ENCODE results near the gene C10orf105. TPM values are rescaled to one million over a fixed set of nuclear protein-coding genes. Genes with fewer than 3 reads are reported as not detected.

C10orf105 gene
- total RNA-seq, 1 experiment from 2014 or later, result not detected

DNA sequence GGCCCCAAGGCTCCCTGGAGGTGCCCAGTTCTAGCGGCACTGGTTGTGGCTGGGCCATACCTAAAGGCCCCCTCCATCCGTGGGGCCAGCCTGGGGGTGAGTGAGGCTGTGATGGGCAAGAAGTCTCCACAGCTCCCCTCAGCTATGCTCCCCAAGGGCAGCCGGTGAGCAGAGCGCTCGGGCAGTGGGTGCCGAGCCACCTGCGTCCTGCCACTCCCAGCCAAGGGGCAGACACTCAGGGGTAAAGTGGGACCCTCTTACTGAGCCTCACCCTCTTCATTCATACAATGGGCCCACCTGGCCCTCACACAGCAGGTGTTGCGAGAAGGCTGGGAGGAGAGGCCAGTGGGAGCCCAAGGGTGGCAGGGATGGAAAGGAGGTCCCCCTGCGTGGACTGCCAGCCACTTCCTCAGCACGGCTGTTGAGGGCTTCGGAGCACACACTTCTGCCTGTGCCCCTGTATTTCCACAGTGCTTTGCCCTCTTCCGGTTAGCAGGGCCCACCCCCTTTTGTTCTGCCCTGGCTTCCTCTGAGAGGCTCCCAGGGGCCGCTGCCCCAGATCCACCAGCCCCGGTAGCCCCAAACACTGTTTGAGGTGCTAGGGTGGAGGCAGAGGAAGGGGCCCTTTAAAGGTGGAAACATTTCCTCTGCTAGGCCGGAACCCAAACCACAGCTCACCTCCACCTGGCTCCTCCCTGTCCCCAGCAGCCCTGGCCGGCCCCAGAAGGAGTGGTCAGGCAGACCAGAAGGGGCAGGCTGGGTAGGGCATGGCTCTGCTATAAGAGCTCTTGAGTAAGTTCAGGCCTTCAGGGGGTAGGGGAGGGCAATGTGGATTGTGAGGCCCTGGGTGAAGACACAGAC is 16.4 kb upstream of the C10orf105 start:
- Histone ChIP-seq H3K9ac (ENCODE audit: low read length) (no peak overlapping the region), H3K4me1 (ENCODE audit: insufficient read depth, low read length) (no peaks in the 10 kb centered on the region), H3K9me2 (replicated peaks; ENCODE audit: low read length) (no peaks in the 10 kb centered on the region), H3K4me3 (ENCODE audit: low read length) (no peak overlapping the region), H3K79me2 (ENCODE audit: low read length) (no peaks in the 10 kb centered on the region), H3K27ac (ENCODE audit: low read length) (no peak overlapping the region), H3F3A (ENCODE audit: low read length, unreplicated experiment) (no peaks in the 10 kb centered on the region), H3K27me3 (ENCODE audit: low read length) (no peaks in the 10 kb centered on the region), H2AFZ (ENCODE audit: low read length) (no peak overlapping the region), H4K20me1 (ENCODE audit: low read length) (no peaks in the 10 kb centered on the region), H3K36me3 (ENCODE audit: low read depth, low read length) (no peaks in the 10 kb centered on the region), H3K4me2 (ENCODE audit: low read length) (no peak overlapping the region), H3K9me3 (ENCODE audit: low read length) (no peaks in the 10 kb centered on the region)
- TF ChIP-seq, protein P1, sequence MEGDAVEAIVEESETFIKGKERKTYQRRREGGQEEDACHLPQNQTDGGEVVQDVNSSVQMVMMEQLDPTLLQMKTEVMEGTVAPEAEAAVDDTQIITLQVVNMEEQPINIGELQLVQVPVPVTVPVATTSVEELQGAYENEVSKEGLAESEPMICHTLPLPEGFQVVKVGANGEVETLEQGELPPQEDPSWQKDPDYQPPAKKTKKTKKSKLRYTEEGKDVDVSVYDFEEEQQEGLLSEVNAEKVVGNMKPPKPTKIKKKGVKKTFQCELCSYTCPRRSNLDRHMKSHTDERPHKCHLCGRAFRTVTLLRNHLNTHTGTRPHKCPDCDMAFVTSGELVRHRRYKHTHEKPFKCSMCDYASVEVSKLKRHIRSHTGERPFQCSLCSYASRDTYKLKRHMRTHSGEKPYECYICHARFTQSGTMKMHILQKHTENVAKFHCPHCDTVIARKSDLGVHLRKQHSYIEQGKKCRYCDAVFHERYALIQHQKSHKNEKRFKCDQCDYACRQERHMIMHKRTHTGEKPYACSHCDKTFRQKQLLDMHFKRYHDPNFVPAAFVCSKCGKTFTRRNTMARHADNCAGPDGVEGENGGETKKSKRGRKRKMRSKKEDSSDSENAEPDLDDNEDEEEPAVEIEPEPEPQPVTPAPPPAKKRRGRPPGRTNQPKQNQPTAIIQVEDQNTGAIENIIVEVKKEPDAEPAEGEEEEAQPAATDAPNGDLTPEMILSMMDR (conservative IDR thresholded peaks at IDR 0.05; ENCODE audit: low read depth, low read length), result no peak
- TF ChIP-seq EZH2phosphoT487 (IDR thresholded peaks at IDR 0.05; ENCODE audit: borderline replicate concordance, low read length) (no peak), EZH2 (IDR thresholded peaks at IDR 0.05; ENCODE audit: low read length, unreplicated experiment) (no peak)
- intact Hi-C loops (cut with micrococcal nuclease), result no loop called here
- ChIA-PET CTCF (no interaction called here), POLR2A (ENCODE audit: unreplicated experiment) (no interaction called here)
- ATAC-seq (no peak), DNase-seq (no peak)
- BruUV-seq (replicated peaks), result no TSS peak

- TF ChIP-seq, protein P1 (conservative IDR thresholded peaks at IDR 0.05; ENCODE audit: low read depth, low read length), result no peak
- TF ChIP-seq EZH2phosphoT487 (IDR thresholded peaks at IDR 0.05; ENCODE audit: borderline replicate concordance, low read length), result no peak
- TF ChIP-seq EZH2 (IDR thresholded peaks at IDR 0.05; ENCODE audit: low read length, unreplicated experiment), result no peak
- H3K36me3 ChIP-seq (ENCODE audit: low read depth, low read length), result no peaks in the 10 kb centered on the region
- no peaks in the 10 kb centered on the region for H4K20me1 ChIP-seq (ENCODE audit: low read length)
- POLR2A ChIA-PET (ENCODE audit: unreplicated experiment), result no interaction called here
- no peaks in the 10 kb centered on the region for H3F3A ChIP-seq (ENCODE audit: low read length, unreplicated experiment)
- DNase-seq, result no peak
- BruUV-seq (replicated peaks), result no TSS peak
- intact Hi-C loops (cut with micrococcal nuclease), result no loop called here
- H3K9me2 ChIP-seq (replicated peaks; ENCODE audit: low read length), result no peaks in the 10 kb centered on the region
- H3K4me2 ChIP-seq (ENCODE audit: low read length), result no peak overlapping the region
- H3K4me3 ChIP-seq (ENCODE audit: low read length), result no peak overlapping the region
- no peaks in the 10 kb centered on the region for H3K27me3 ChIP-seq (ENCODE audit: low read length)
- no peaks in the 10 kb centered on the region for H3K4me1 ChIP-seq (ENCODE audit: insufficient read depth, low read length)
- no peaks in the 10 kb centered on the region for H3K79me2 ChIP-seq (ENCODE audit: low read length)
- no peaks in the 10 kb centered on the region for H3K9me3 ChIP-seq (ENCODE audit: low read length)
- H3K27ac ChIP-seq (ENCODE audit: low read length), result no peak overlapping the region
- CTCF ChIA-PET, result no interaction called here
- H3K9ac ChIP-seq (ENCODE audit: low read length), result no peak overlapping the region
- no peak overlapping the region for H2AFZ ChIP-seq (ENCODE audit: low read length)
- ATAC-seq, result no peak
Observed at GRCh38 chr10:71734797-71735196, 15.2 kb upstream of the C10orf105 start.

DNA sequence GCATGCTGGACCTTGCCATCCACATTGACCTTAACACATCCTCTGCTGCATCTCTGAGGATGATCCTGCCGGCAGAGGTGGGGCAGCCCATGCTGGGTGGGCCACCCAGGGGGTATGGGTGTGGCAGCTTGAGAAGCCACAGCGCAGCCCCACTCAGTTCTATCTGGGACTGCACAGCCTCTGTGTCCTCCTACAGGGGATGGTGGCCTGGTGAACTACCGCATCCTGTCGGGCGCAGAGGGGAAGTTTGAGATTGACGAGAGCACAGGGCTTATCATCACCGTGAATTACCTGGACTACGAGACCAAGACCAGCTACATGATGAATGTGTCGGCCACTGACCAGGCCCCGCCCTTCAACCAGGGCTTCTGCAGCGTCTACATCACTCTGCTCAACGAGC is 12.2 kb upstream of the C10orf105 start:
- intact Hi-C loops (cut with micrococcal nuclease), result no loop called here
- H3K4me2 ChIP-seq (ENCODE audit: low read length), result no peak overlapping the region
- ATAC-seq (no peak), DNase-seq (no peak)
- no peak overlapping the region for H3K4me3 ChIP-seq (ENCODE audit: low read length)
- no TSS peak for BruUV-seq (replicated peaks)
- no peaks in the 10 kb centered on the region for H3K36me3 ChIP-seq (ENCODE audit: low read depth, low read length)
- TF ChIP-seq EZH2phosphoT487 (IDR thresholded peaks at IDR 0.05; ENCODE audit: borderline replicate concordance, low read length), result no peak
- TF ChIP-seq, protein P1 (conservative IDR thresholded peaks at IDR 0.05; ENCODE audit: low read depth, low read length), result no peak
- TF ChIP-seq EZH2 (IDR thresholded peaks at IDR 0.05; ENCODE audit: low read length, unreplicated experiment), result no peak
- peaks cover 6% of the 10 kb centered on the region; the same call in 1 of the 2 replicates for H3K4me1 ChIP-seq (ENCODE audit: insufficient read depth, low read length)
- POLR2A ChIA-PET (ENCODE audit: unreplicated experiment), result no interaction called here
- H3K9me3 ChIP-seq (ENCODE audit: low read length), result no peaks in the 10 kb centered on the region
- no peak overlapping the region for H3K27ac ChIP-seq (ENCODE audit: low read length)
- H2AFZ ChIP-seq (ENCODE audit: low read length), result no peak overlapping the region
- no peaks in the 10 kb centered on the region for H4K20me1 ChIP-seq (ENCODE audit: low read length)
- H3K9me2 ChIP-seq (replicated peaks; ENCODE audit: low read length), result no peaks in the 10 kb centered on the region
- CTCF ChIA-PET, result no interaction called here
- H3F3A ChIP-seq (ENCODE audit: low read length, unreplicated experiment), result no peaks in the 10 kb centered on the region
- no peaks in the 10 kb centered on the region for H3K27me3 ChIP-seq (ENCODE audit: low read length)
- H3K79me2 ChIP-seq (ENCODE audit: low read length), result no peaks in the 10 kb centered on the region
- no peak overlapping the region for H3K9ac ChIP-seq (ENCODE audit: low read length)

All from PC-3 (cell line).